ENCODE measurements around the gene ARSK.
"Not testable (repeated sequence)": the region's sequence is repeated elsewhere in the genome, so short reads cannot be mapped to it uniquely, and the experiment has no call there.

The ARSK gene

GRCh38 chr5:95630394-95630917, 75.6 kb downstream of the ARSK start:
- Histone ChIP-seq H3K4me1 (ENCODE audit: control insufficient read depth, insufficient read depth, low read length) (no peaks in the 10 kb centered on the region), H3K27ac (ENCODE audit: insufficient read depth, low read depth, low read length, poor library complexity, severe bottlenecking) (no peak overlapping the region), H3K27me3 (ENCODE audit: control insufficient read depth, insufficient read depth, low read length, poor library complexity, severe bottlenecking) (no peaks in the 10 kb centered on the region), H3K36me3 (ENCODE audit: control insufficient read depth, insufficient read depth, low read length) (no peaks in the 10 kb centered on the region), H3K9me3 (ENCODE audit: control insufficient read depth, low read length) (no peaks in the 10 kb centered on the region), H3K4me3 (ENCODE audit: insufficient read depth, low read depth, low read length) (no peak overlapping the region)
- WGBS, 2 experiments, result 99 to 100% methylated on average over 4 to 5 of the region's 5 CpGs

DNA sequence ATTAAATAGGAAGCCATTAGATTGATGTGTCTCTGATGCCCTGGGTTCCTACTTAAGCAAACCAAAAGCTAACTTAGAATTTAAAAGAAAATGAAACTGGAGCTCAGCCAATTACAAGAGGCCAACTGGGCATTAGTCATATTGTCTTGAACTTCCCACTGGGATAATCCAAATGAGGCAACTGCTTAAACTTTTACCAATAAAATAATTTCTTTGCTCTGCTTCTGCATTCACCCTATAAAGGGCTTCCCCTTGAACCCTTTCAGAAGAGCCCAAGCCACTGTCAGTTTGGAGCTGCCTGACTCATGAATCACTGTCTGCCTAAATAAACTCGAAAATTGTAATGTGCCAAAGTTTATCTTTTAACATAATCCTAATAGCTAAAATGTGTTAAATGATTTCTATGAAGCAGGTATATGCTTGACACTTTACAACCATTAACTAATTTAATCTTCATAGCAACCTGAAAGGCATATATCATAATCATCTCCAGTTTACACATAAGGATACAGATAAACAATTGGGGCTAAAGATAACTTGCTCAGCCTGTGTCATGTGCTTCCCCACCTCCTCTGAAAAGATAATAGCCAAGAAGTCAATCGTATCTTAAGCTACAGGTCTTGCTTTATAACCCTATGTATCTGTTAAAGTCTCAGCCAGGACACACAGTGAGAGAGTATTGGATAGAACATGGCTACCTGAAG, 76.5 kb downstream of the ARSK start:
- H3K36me3 ChIP-seq (ENCODE audit: control insufficient read depth, insufficient read depth, low read length), result no peaks in the 10 kb centered on the region
- no peaks in the 10 kb centered on the region for H3K4me1 ChIP-seq (ENCODE audit: control insufficient read depth, insufficient read depth, low read length)
- no peak overlapping the region for H3K27ac ChIP-seq (ENCODE audit: insufficient read depth, low read depth, low read length, poor library complexity, severe bottlenecking)
- H3K27me3 ChIP-seq (ENCODE audit: control insufficient read depth, insufficient read depth, low read length, poor library complexity, severe bottlenecking), result no peaks in the 10 kb centered on the region
- WGBS, 2 experiments, result 88 to 90% methylated on average over 1 to 2 of the region's 2 CpGs
- H3K4me3 ChIP-seq (ENCODE audit: insufficient read depth, low read depth, low read length), result no peak overlapping the region
- H3K9me3 ChIP-seq (ENCODE audit: control insufficient read depth, low read length), result no peaks in the 10 kb centered on the region

DNA sequence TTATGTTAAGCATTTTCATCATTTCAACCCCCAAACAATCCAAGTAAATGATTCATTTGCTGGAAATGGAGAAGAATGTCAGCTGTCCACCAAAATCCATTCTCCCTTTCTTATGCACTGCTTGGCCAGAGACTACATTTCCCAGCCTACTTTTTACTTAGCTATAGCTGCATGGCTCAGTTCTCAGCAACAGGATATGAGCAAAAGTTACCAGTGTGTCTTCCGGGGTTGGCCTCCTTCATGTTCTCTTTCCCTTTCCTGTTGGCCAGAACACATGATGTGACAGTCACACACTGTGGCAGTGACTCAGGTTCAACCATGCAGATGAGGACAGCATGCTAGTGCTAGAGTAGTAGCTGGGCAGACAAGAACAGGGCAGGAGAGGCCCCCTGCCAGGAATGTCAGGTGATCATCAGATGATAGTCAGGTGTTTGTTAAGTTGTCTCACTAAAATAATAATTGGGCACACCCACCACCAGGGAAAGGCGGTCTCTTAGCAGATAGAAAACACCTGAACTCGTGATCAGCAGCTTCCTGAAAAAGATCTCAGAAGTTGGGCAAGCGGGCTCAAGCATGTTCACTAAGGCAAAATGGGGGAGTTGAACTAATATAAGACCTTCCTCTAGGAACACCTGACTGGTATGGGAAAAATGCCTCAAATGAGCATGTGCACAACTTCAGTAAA, 77.2 kb downstream of the ARSK start:
- H3K36me3 ChIP-seq (ENCODE audit: control insufficient read depth, insufficient read depth, low read length), result no peaks in the 10 kb centered on the region
- H3K9me3 ChIP-seq (ENCODE audit: control insufficient read depth, low read length), result no peaks in the 10 kb centered on the region
- no peaks in the 10 kb centered on the region for H3K27me3 ChIP-seq (ENCODE audit: control insufficient read depth, insufficient read depth, low read length, poor library complexity, severe bottlenecking)
- H3K4me3 ChIP-seq (ENCODE audit: insufficient read depth, low read depth, low read length), result no peak overlapping the region
- 93 to 94% methylated on average over 4 of the region's 4 CpGs for WGBS, 2 experiments
- no peak overlapping the region for H3K27ac ChIP-seq (ENCODE audit: insufficient read depth, low read depth, low read length, poor library complexity, severe bottlenecking)
- no peaks in the 10 kb centered on the region for H3K4me1 ChIP-seq (ENCODE audit: control insufficient read depth, insufficient read depth, low read length)

- not testable (repeated sequence) for H3K4me1 ChIP-seq (ENCODE audit: control insufficient read depth, insufficient read depth, low read length); H3K36me3 ChIP-seq (ENCODE audit: control insufficient read depth, insufficient read depth, low read length); H3K27me3 ChIP-seq (ENCODE audit: control insufficient read depth, insufficient read depth, low read length, poor library complexity, severe bottlenecking); H3K27ac ChIP-seq (ENCODE audit: insufficient read depth, low read depth, low read length, poor library complexity, severe bottlenecking); H3K4me3 ChIP-seq (ENCODE audit: insufficient read depth, low read depth, low read length); H3K9me3 ChIP-seq (ENCODE audit: control insufficient read depth, low read length)
- 89 to 100% methylated on average over 2 of the region's 2 CpGs for WGBS, 2 experiments
Measured at GRCh38 chr5:95632942-95633341, 78.0 kb downstream of the ARSK start.

DNA sequence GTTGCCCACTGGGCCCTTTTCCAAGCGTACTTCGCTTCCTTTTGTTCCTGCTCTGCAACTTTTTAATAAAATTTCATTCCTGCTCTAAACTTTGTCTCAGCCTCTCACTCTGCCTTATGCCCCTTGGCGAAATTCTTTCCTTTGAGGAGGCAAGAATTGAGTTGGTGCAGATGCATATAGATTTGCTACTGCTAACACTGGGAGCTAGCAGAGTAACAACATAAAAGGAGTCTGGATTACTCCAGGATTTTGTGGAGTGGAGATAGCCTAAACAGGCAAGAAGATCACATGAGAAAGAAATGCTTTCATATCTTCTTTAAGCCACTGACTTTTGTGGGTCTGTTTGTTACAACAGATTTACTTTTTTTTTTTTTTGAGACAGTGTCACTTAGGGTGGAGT, 78.8 kb downstream of the ARSK start:
- H3K9me3 ChIP-seq (ENCODE audit: control insufficient read depth, low read length), result no peaks in the 10 kb centered on the region

GRCh38 chr5:95634081-95634480, 79.2 kb downstream of the ARSK start:
- no peaks in the 10 kb centered on the region for H3K36me3 ChIP-seq (ENCODE audit: control insufficient read depth, insufficient read depth, low read length)
- H3K27me3 ChIP-seq (ENCODE audit: control insufficient read depth, insufficient read depth, low read length, poor library complexity, severe bottlenecking), result no peaks in the 10 kb centered on the region
- no peak overlapping the region for H3K27ac ChIP-seq (ENCODE audit: insufficient read depth, low read depth, low read length, poor library complexity, severe bottlenecking)
- no peak overlapping the region for H3K4me3 ChIP-seq (ENCODE audit: insufficient read depth, low read depth, low read length)
- H3K9me3 ChIP-seq (ENCODE audit: control insufficient read depth, low read length), result no peaks in the 10 kb centered on the region
- WGBS, 2 experiments, result 91 to 100% methylated on average over 3 of the region's 3 CpGs
- H3K4me1 ChIP-seq (ENCODE audit: control insufficient read depth, insufficient read depth, low read length), result no peaks in the 10 kb centered on the region

More for the DNA sequence above, 78.8 kb downstream of the ARSK start:
- H3K4me3 ChIP-seq (ENCODE audit: insufficient read depth, low read depth, low read length), result no peak overlapping the region
- no peaks in the 10 kb centered on the region for H3K36me3 ChIP-seq (ENCODE audit: control insufficient read depth, insufficient read depth, low read length)
- H3K4me1 ChIP-seq (ENCODE audit: control insufficient read depth, insufficient read depth, low read length), result no peaks in the 10 kb centered on the region
- H3K27ac ChIP-seq (ENCODE audit: insufficient read depth, low read depth, low read length, poor library complexity, severe bottlenecking), result no peak overlapping the region
- H3K27me3 ChIP-seq (ENCODE audit: control insufficient read depth, insufficient read depth, low read length, poor library complexity, severe bottlenecking), result no peaks in the 10 kb centered on the region
- WGBS, 2 experiments, result 94 to 95% methylated on average over 3 of the region's 3 CpGs

GRCh38 chr5:95638632-95639031, 83.7 kb downstream of the ARSK start:
- 88 to 91% methylated on average over 3 of the region's 3 CpGs for WGBS, 2 experiments
- Histone ChIP-seq H3K27me3 (ENCODE audit: control insufficient read depth, insufficient read depth, low read length, poor library complexity, severe bottlenecking) (no peaks in the 10 kb centered on the region), H3K4me1 (ENCODE audit: control insufficient read depth, insufficient read depth, low read length) (no peaks in the 10 kb centered on the region)

GRCh38 chr5:95641741-95642220, 86.9 kb downstream of the ARSK start:
- no peaks in the 10 kb centered on the region for H3K4me1 ChIP-seq (ENCODE audit: control insufficient read depth, insufficient read depth, low read length)
- H3K27me3 ChIP-seq (ENCODE audit: control insufficient read depth, insufficient read depth, low read length, poor library complexity, severe bottlenecking), result no peaks in the 10 kb centered on the region
- H3K4me3 ChIP-seq (ENCODE audit: insufficient read depth, low read depth, low read length), result no peak overlapping the region
- 93% methylated on average over 5 of the region's 5 CpGs for WGBS, 2 experiments
- no peaks in the 10 kb centered on the region for H3K36me3 ChIP-seq (ENCODE audit: control insufficient read depth, insufficient read depth, low read length)
- no peak overlapping the region for H3K27ac ChIP-seq (ENCODE audit: insufficient read depth, low read depth, low read length, poor library complexity, severe bottlenecking)
- H3K9me3 ChIP-seq (ENCODE audit: control insufficient read depth, low read length), result no peaks in the 10 kb centered on the region

More at GRCh38 chr5:95638632-95639031, 83.7 kb downstream of the ARSK start:
- H3K36me3 ChIP-seq (ENCODE audit: control insufficient read depth, insufficient read depth, low read length), result no peaks in the 10 kb centered on the region
- H3K9me3 ChIP-seq (ENCODE audit: control insufficient read depth, low read length), result no peaks in the 10 kb centered on the region
- no peak overlapping the region for H3K27ac ChIP-seq (ENCODE audit: insufficient read depth, low read depth, low read length, poor library complexity, severe bottlenecking)
- H3K4me3 ChIP-seq (ENCODE audit: insufficient read depth, low read depth, low read length), result no peak overlapping the region

DNA sequence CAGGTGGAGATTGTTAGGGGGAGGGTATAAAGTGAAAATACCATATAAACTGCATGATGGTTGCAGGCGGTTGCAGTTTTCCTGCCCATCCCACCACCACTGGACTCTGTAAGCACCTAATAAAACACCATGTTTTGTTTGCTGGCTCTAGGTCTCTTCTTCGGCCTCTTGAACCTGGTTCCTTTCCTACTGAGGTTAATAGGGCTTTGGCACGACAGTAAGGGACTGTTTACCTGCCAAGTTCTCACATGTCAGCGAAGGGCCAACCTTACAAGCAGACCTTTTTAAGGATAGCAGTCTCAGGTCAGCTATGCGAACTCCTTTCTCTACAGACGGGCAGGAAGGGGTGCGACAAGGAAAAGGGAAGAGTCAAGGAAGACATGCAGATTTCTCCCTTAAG, 88.3 kb downstream of the ARSK start:
- no peak overlapping the region for H3K27ac ChIP-seq (ENCODE audit: insufficient read depth, low read depth, low read length, poor library complexity, severe bottlenecking)
- WGBS, 2 experiments, result 94 to 96% methylated on average over 7 of the region's 7 CpGs
- no peaks in the 10 kb centered on the region for H3K9me3 ChIP-seq (ENCODE audit: control insufficient read depth, low read length)
- no peaks in the 10 kb centered on the region for H3K4me1 ChIP-seq (ENCODE audit: control insufficient read depth, insufficient read depth, low read length)
- H3K4me3 ChIP-seq (ENCODE audit: insufficient read depth, low read depth, low read length), result no peak overlapping the region
- H3K36me3 ChIP-seq (ENCODE audit: control insufficient read depth, insufficient read depth, low read length), result no peaks in the 10 kb centered on the region
- no peaks in the 10 kb centered on the region for H3K27me3 ChIP-seq (ENCODE audit: control insufficient read depth, insufficient read depth, low read length, poor library complexity, severe bottlenecking)

GRCh38 chr5:95644351-95645042, 89.6 kb downstream of the ARSK start:
- Histone ChIP-seq H3K9me3 (ENCODE audit: control insufficient read depth, low read length) (no peaks in the 10 kb centered on the region), H3K36me3 (ENCODE audit: control insufficient read depth, insufficient read depth, low read length) (no peaks in the 10 kb centered on the region), H3K4me3 (ENCODE audit: insufficient read depth, low read depth, low read length) (no peak overlapping the region), H3K27ac (ENCODE audit: insufficient read depth, low read depth, low read length, poor library complexity, severe bottlenecking) (no peak overlapping the region), H3K4me1 (ENCODE audit: control insufficient read depth, insufficient read depth, low read length) (no peaks in the 10 kb centered on the region), H3K27me3 (ENCODE audit: control insufficient read depth, insufficient read depth, low read length, poor library complexity, severe bottlenecking) (no peaks in the 10 kb centered on the region)
- 41 to 44% methylated on average over 4 of the region's 4 CpGs for WGBS, 2 experiments

Data from ectodermal cell (in vitro differentiated cells).